Stimulated activated CD4-positive, alpha-beta T cell treated with anti-CD3 and anti-CD28 coated beads, Interleukin-2, amount 100 ng/mL, for 48 hours (primary cell): ENCODE measurements around the gene HLA-G.

Experiments
- DNase-seq, 2 donors: peaks; one replicate each; pipeline ENCODE4 v3.0.0-alpha.2; 2020

HLA-G gene

DNA sequence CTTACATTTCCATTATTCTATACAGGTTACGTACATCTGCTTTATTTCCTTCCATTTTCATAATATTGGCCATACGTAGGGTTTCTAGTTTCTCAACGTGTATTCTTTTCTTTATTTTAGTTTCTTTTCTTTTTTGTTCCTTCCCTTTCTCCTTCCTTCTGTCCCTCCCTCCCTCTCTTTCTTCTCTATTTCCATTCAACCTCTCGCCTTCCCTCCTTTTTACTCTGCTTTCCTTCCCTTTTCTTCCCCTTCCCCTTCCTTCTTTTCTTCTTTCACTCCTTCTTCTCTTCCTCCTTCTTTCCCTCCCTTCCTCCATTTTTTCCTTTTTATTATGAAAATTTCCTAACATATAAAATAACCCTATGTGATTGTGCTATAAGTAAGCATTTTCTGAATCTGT is 8.7 kb upstream of the HLA-G start:
- no peak for DNase-seq

DNA sequence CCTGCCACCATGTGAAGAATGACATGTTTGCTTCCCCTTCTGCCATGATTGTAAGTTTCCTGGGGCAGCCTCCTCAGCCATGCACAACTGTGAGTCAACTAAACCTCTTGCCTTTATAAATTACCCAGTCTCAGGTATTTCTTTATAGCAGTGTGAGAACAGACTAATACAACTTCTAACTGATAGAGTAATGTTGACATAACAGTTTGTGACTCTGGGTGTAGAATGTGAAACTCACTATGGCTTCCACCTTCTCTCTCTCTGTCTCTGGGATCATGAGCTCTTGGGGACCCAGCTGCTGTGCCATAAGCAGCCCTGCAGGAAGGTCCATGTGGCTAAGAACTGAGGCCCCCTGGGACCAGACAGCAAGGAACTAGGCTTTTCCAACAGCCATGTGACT is 3.5 kb upstream of the HLA-G start:
- DNase-seq, result no peak

DNA sequence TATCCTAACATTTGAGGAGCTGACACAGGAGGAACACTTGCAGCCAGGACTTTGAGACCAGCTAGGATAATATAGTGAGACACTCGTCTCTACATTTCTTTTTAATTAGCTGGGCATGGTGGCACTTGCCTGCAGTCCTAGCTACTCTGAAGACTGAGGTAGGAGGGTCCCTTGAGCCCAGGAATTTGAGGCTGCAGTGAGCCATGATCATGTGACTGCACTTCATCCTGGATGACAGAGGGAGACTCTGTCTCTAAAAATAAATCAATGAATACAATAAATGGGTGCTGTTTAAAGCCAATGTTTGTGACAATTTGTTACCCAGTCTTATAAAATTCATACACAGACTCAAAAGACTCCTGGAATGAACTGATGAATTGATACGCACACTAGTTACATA is 1.8 kb upstream of the HLA-G start:
- DNase-seq, result no peak

DNA sequence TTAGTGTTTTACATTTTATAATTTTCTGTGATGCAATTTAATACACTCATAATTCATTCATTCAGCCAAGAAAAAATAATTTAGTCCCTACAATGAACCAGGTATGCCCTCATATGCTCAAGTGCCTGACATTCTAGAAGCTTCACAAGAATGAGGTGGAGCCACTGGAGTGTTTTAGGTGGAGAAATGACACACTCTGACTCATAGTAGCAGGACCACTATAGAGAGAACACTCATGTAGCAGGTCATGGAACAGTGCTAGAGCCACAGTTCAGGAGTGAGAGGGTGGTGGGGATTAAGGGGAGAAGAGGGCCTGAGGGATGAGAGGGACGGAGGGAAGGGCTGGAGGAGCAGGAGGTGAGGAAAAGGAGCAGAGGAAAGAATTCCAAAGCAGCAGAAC is 1.4 kb upstream of the HLA-G start:
- no peak for DNase-seq

DNA sequence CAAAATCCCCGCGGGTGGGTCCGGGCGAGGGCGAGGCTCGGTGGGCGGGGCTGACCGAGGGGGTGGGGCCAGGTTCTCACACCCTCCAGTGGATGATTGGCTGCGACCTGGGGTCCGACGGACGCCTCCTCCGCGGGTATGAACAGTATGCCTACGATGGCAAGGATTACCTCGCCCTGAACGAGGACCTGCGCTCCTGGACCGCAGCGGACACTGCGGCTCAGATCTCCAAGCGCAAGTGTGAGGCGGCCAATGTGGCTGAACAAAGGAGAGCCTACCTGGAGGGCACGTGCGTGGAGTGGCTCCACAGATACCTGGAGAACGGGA is 809 bp downstream of the HLA-G start:
- peak; percentile 18 to 24 for DNase-seq

DNA sequence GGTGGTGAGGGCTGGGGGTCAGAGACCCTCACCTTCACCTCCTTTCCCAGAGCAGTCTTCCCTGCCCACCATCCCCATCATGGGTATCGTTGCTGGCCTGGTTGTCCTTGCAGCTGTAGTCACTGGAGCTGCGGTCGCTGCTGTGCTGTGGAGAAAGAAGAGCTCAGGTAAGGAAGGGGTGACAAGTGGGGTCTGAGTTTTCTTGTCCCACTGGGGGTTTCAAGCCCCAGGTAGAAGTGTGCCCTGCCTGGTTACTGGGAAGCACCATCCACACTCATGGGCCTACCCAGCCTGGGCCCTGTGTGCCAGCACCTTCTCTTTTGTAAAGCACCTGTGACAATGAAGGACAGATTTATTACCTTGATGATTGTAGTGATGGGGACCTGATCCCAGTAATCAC is 2.1 kb downstream of the HLA-G start:
- no peak for DNase-seq

DNA sequence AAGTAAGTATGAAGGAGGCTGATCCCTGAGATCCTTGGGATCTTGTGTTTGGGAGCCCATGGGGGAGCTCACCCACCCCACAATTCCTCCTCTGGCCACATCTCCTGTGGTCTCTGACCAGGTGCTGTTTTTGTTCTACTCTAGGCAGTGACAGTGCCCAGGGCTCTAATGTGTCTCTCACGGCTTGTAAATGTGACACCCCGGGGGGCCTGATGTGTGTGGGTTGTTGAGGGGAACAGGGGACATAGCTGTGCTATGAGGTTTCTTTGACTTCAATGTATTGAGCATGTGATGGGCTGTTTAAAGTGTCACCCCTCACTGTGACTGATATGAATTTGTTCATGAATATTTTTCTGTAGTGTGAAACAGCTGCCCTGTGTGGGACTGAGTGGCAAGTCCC is 2.8 kb downstream of the HLA-G start:
- no peak for DNase-seq

DNA sequence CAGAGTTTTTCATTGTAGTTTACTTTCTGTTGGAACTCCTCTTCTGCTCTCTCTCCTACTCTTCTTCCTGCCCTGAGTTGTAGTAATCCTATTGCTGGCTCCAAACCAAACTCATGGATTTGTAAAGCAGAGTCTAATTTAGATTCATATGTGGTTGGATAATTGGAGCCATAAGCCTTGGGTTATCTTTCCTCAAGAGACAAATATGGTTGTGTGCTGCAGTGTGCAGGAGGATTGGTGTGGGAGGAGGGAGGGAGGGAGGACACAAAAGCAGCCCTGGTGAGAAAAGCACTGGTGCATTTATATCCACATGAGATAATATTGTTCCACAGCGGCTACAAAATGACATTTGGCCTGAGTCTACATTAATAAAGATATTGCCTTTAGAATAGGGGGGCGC is 4.2 kb downstream of the HLA-G start:
- DNase-seq, result no peak

DNA sequence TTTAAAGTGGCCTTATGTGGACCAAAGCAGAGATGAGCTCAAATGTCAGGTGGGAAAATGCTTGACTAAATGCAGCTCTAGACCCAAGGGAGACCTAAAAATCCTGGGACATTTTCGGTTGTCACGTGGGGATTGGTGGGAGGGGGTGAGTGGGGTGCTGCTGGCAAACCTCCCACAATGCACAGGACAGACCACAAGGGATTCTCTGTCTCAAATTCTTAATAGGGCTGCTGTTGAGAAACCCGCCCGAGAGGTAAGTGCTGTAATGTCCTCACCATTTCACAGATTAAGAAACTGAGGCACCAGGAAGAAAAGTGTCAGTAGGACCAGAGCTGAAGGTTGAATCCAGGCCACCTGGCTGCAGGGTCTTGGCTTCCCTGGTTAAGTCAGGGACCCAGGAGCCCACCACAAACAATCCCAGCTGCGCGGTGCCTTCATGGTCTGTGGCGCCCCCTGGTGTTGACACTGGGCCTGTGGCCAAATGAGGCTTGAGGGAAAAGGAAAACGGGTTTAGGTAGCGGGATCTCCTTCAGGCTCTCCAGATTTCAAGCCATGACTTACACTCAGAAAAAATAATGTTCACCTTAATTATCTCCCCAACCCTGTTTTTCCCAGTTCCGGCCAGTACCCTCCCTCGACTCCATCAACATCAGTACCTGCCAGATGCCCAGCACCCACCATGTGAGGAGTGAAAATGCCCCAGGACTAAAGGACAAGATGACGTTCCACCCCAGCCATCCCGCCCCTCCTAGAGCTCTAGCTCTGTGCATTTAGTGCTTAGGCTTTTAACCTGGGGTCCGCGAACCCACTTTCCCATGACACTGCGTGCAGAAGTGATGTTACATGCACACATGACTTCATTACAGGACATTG is 7.2 kb downstream of the HLA-G start:
- peak; percentile 50 to 52 for DNase-seq

DNA sequence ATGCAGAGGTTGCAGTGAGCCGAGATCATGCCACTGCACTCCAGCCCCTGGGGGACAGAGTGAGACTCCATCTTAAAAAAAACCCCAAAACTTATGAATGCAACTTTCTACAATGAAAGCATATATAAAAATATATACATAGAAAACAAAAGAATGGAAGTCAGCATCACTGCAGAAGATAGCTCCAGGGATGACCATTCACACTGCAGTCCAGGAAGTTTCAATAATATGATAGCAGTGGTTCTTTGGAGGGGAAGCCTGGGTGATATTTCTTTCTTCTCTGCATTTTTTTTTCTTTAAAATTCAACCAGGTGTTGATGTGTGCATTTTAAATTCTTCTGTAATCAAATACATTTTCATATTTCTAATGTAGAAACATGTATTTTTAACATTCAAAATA is 12.3 kb downstream of the HLA-G start:
- DNase-seq, result no peak

DNA sequence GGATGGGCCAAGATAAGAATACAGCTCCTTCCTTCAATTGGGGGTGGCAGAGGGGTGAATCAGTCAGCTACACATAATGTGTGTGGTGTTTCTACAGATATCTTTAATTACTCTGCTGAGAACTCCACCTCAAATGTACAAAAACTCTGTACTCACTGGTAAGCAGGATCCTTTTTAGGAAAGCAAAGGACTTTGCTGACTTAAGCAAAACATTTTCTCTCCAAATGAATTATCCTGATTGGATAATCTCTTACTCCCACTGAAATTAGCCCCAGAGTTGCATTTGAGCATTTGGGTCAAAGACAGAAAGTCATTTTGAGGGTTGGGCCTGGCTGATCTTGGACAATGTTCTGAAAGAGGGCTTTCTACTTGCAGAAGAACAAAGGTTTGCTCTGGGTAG is 13.4 kb downstream of the HLA-G start:
- DNase-seq, result no peak

DNA sequence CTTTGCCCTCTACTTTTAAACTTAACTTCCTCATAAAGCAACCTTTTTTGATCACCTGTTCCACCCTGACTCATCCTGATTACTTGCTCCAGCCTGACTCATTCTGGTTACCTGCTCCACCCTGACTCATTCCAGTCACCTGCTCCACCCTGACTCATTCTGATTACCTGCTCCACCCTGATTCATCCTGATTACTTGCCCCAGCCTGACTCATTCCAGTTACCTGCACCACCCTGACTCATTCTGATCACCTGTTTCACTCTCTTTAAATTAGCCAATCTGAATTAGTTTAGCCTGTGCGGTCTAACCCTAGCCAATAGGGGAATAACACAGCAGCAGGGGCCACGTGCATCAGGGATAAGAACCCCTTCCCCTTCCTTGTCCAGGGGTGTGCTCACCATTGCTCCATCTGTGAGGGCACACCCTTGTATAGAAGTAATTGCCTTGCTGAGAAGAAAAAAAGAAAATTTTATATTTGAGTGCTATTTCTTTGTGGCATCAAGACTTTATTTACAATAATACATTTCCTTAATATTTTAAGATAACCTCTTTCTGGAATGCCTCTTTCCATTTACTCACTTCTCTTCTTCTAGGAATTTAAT is 17.9 kb downstream of the HLA-G start:
- DNase-seq, result peak; percentile 15 to 30

DNA sequence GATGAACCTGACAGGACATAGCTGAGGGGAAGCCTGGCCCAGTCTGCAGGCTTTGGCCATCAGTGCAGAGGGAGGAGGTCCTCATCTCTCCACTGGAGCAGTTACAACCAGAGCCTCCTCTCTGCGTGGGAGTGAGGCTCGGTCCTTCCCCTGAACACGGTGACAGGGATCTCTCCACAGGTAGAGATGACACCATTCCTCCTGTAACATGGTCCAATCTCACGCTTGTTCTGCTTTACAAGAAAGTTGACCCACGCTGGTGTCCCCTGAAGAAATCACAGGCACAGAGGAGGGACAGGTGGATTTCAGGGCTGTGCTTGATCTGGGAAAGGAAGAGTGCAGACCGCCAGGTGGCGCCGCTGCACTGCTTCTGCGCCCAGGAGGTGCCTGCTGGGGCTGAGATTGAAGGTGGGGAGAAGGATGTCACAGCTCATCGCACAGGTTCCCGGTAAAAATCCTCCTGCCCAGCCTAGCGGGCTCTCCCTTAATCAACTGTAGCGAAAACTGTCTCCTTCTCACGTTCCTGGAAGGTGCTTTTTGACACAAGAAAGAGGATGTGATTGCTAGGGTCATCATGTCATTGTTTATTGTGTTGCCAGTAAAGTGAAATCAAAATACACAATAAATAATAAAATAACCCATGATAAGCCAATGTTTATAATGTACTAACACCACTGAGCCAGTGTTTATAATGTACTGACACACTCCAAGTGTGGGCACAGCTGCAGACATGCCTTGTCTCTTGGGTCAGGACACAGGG is 20.4 kb downstream of the HLA-G start:
- peak; percentile 83 to 86 for DNase-seq

DNA sequence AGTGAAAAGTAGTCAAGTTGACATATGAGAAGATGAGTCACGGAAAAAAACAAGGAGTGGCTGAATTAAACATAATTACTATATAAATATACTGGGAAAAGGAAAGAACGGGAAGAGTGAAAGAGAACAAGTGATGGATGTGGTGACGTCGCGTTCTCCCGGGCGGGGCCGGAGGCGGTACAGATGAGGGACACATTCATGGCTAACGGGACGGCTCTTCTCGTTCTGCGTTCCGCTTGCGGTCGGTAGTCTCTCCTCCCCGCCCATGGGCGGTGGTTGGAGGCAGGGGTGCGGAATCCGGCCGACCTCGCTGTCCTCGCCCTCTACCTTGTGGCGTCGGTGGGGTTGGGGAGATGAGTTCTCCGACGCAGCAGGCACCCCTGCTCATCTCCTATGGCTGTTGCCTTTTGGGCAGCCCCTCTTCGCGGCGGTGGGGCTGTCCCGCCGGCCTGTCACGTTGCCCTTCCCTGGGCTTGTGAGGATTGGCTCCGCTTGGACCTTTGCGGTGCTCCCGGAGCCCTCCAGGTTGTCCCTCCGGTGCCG is 22.5 kb downstream of the HLA-G start:
- DNase-seq, result peak; percentile 26 to 27

DNA sequence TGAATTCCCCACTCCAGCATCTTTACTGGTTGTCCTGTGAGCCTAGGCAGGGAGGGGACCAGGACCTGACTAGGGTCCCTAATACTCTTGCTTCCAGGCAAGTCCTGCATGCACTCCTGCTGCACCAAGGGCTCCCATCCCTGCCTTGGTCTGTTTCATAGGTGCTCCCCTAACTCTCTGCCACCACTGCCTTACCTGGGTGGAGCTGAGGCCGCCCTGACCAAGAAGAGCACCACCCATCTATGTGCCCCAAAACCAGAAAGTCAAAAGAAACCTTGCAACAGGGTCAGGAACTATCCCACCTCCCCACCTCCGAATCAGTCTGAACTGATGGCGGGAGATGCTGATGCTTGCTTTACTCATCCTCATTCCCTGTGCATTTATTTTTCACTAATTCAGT is 23.6 kb downstream of the HLA-G start:
- DNase-seq, result no peak

DNA sequence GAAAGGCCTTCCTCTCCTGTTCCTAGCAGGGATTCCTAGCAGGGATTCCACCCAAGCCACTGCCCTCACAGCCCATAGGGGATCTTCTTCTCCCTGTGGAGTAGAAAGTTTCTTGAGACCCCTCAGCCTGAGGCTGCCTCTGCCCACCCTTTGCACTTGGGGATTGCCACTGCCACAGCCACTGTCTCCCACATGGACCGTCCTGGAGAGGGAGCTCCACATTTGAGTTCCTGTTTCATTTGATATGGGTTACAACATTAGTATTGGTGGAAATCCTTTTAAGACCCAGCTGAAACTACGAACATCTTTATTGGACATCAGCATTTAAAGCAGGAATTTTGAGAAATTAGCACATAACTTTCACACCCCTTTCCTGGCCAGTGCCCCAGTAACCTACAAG is 25.6 kb downstream of the HLA-G start:
- no peak for DNase-seq

DNA sequence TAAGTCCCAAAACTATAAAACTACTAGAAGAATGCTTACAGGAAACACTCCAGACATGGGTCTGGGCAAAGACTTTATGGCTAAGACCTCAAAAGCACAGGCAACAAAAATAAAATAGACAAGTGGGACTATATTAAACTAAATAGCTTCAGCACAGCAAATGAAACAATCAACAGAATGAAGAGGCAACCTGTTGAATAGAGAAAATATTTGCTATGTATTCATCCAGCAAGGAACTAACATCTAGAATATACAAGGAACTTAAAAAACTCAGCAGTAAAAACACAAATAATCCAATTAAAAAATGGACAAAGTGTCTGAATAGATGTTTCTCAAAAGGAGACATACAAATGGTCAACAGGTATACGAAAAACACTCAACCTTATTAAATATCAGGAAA is 30.4 kb downstream of the HLA-G start:
- no peak for DNase-seq

DNA sequence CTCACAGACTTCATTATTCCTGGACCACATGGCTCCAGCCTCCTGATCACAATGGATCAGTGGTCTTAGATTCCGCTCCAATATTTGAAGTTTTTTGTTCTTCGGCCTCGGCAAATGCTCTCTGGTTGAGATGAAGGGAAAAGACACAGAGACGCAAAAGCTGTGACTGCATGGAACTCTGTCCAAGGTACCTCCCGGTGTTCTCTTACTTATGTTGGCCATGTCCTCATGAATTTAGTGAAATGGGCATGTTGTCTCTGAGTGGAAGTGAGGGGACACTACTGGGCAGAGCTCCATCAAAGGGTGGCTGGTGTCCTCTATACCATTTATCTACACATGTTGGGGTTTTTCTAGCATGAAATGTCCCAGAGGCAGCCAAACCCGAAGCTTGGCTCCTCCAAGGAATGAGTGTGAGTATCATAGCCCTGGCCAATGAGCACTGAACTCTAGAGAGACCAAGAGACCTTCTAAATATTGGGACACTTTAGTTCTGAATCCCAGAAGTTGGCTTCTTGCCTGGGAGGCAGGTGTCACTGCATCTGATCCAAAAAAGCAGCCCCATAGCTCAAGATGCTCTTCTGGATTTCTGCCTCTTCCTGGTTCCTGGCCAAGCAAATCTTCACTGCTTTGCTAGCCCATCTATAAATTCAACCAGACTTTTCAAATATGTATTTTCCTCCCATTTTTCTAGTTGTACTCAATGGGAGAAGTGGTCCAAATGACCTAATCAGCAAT is 34.1 kb downstream of the HLA-G start:
- no peak for DNase-seq

DNA sequence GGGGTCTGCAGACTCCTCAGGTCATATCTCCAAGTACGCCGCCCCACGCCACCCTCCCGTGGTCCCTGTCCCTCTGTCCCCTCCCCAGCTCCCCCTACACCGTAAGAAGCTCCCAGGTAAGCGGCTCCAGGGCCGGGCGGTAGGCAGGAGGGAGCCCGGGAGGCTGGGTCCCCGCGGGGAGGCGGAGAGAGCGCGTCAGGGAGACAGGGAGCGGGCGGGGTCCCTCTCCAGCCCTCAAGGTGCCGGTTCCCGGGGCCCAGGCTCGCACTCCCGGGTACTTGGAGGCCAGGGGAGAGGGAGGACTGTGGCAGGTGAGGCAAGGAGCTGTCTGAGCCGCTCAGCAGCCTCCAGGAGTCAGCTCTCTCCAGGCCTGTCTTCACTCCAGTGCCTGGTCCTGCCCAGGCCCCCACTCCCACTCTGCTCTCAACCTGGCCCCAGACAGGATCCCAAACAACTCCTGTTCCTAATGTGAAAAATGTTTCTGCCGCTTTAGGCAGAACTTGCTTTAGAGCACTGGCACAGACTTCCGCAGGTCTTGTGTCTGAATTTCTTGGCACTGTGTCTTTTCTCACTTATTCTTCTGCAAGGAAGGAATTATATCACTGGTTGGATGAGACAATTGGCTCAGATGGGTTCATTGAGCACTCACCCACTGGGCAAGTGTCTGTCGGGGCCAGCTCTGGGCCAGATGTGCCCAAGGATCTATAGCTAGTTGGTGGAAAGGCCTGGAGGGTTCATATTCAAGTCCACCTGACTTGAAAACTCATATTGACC is 36.6 kb downstream of the HLA-G start:
- no peak for DNase-seq

DNA sequence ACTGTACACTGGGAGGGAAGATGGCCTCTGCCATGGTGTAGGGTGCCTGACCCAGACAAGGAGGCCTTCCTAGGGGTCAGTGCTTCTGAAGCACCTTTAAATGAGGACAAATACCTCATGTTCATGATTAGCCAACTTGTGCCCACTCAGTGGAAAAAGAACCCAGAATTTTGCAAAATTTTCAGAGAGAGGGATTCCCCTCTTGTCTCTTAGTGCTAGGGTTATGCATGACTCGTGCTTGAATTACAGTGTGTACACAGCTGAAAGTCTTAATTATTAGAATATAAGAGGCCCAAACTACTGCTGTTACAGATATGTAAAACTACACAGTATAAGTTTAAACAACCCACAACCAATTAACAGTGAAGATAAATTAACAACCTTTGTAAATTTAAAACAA is 38.0 kb downstream of the HLA-G start:
- DNase-seq, result no peak

DNA sequence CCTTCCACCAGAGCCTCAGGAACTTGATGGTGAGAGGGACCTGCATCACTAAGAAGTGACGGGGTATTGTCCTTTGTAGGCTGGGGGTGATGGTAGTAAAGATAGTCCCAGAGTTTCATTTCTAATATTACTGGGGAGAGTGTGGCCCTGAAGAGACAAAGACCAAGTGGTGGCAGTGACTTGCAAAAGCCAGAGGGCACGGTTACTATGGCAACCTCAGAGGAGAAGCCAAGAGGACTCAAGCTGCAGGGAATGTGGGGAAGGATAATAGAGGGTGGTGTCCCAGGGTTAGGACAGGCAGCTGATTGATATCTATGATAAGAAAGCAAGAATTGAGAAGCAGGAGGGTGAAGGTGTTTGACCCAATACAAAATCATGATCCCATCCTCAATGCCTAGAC is 42.5 kb downstream of the HLA-G start:
- no peak for DNase-seq

DNA sequence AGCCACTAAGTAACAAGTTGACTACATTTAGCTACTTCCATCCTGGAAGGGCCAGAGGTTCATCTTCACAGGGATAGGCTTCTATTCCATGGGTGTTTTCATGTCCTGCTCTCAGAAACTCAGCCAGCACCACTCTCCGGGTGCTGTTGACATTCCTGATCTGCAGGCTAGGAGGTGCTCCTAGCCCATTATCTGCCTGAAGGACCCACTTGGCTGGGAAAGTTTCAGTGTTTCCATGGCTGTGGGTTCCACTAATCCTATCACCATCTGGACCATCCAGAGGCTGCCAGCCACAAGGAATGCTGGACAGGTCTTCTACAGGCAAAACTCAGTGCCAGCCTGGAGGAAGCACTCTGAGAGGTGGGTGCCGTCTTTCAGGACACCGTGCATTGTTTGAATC is 45.2 kb downstream of the HLA-G start:
- no peak for DNase-seq
